ENCODE data around the gene ITFG1. TPM values are rescaled to one million over a fixed set of nuclear protein-coding genes. Genes with fewer than 3 reads are reported as not detected.
"Not testable (repeated sequence)": the region's sequence is repeated elsewhere in the genome, so short reads cannot be mapped to it uniquely, and the experiment has no call there.

ITFG1 gene
- polyA plus RNA-seq, 4 donors, result 94.0 to 142 (median 104) TPM

DNA sequence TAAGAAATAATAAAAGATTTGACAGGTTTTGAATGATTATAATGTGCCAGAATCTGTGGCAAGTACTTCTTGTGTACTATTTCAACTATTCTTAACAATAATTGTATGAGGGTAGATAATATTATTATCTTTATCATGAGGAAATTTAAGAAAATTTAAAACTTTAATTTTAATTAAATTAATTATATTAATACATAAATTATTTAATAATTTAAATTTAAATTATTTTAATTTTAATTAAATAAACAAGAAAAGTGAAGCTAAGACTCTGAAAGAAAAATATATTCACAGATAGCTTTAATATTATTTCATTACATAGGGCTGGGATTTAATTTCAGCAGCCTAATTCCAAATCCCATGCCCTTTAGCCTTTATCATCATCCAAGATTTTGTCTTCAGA, 285.7 kb downstream of the ITFG1 start:
- DNase-seq (ENCODE audit: low read depth in 4 of 4, low spot score in 2 of 4), result no peak

DNA sequence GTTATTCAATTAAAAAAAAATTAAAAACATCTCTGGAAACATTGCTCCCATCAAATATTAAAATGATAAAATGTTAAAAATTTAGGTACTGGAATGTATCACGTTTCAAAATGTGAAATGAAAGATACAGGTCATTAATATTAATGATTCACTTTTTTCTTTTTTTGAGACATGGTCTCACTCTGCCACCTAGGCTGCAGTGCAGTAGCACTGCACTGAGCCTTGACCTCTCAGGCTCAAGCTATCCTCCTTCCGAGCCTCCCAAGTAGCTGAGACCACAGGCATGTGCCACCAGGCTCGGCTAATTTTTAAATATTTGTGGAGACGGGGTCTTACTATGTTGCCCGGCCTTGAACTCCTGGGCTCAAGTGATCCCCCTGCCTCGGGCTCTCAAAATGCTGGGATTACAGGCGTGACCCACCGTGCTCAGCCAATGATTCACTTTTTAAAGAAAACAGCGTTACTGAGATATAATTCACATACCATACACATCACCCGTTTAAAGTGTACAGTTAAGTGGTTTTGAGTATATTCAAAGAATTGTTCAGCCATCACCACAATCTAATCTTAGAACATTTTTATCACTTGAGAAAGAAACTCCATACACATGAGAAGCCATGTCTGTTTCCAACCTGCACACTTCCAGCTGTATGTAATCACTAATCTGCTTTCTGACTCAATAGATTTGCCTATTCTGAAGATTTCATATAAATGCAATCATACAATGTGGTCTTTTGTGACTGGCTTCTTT, 298.0 kb downstream of the ITFG1 start:
- DNase-seq (ENCODE audit: low read depth in 4 of 4, low spot score in 2 of 4), result no peak

DNA sequence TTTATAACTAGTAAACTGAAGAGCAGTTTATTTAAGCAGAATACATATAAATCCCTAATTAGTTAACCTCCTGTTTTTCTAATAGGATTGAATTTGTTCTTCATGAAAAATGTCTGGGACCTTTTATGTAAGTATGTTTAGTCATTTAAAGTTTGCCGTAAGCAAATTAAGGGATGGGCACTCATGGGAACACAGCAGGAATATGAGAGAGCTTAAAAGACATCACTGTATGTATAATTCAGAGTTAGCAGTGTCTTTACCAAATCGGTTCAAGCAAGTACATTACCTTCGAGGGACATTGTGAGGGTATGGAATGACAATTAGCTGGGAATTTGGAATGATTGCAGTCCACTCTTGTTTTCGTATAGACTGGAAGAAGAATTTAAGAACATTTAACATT, 299.4 kb downstream of the ITFG1 start:
- no peak for DNase-seq (ENCODE audit: low read depth in 4 of 4, low spot score in 2 of 4)

DNA sequence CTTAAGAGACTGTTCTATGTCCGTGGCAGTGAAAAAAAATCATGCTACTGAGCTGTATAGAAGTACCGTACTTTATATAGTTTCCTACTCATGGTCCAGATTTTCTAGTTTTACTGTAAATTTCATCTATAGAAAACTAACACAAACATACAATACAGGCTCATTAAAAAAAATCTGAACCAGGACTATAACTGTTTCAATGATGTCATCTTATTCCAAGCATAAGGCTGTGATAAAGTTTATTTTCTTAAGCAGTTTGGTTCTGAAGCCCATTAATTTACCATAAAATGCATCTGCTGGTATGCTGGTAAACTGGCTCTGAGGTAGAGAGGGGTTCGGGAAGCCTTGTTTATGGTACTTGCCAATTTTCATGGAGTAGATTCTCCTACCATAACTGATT, 300.4 kb downstream of the ITFG1 start:
- DNase-seq (ENCODE audit: low read depth in 4 of 4, low spot score in 2 of 4), result no peak

DNA sequence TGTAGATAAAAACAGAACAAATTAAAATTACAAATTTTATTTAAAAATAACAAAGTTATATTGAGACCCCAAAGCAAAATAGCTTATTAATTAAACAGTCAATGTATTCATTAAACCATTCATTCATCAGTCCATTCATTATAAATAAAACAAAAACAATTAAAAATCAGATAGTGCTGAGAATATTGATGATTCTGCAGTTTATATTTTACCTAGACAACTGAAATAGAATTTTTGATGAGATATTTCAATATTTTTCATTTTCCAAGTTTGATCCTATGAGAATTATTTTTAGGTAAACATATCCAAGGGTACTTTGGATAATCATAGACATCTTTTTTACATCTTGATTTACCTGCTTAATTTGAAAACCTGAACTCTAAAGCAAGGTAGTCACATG, 301.9 kb downstream of the ITFG1 start:
- no peak for DNase-seq (ENCODE audit: low read depth in 4 of 4, low spot score in 2 of 4)

DNA sequence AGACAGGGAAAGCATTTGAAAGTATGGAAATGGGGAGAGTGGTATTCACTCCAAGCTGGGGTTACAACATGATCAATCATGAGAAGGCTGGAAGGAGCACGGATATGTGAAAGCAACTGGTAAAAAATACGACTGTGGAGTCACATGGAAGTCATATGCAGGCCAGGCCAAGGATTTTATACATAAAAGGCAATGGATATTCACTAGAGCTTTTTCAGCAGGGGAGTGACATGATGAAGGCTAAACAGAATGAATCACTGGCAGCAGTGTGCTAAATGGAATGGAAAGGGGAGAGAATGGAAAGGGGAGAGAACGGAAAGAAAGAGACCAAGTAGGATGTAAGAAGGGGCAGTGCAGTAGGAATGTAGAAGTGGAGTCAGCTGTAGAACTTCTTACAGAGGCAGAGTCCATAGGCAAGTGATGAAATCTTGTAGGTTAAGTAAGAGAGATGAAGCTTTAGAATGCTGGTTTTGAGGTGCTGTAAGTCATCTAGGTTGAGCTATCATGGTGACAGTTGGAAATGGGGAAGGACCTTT, 304.1 kb downstream of the ITFG1 start:
- DNase-seq (ENCODE audit: low read depth in 4 of 4, low spot score in 2 of 4), result no peak

DNA sequence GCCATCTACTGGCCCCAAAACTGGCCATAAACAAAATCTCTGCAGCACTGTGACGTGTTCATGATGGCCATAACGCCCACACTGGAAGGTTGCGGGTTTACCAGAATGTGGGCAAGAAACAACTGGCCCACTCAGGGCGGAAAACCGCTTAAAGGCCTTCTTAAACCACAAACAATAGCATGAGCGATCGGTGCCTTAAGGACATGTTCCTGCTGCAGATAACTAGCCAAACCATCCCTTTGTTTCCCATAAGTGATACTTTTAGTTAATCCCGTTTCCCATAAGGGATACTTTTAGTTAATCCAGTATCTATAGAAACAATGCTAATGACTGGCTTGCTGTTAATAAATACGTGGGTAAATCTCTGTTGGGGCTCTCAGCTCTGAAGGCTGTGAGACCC, 308.4 kb downstream of the ITFG1 start:
- DNase-seq (ENCODE audit: low read depth in 4 of 4, low spot score in 2 of 4), result not testable (repeated sequence)

DNA sequence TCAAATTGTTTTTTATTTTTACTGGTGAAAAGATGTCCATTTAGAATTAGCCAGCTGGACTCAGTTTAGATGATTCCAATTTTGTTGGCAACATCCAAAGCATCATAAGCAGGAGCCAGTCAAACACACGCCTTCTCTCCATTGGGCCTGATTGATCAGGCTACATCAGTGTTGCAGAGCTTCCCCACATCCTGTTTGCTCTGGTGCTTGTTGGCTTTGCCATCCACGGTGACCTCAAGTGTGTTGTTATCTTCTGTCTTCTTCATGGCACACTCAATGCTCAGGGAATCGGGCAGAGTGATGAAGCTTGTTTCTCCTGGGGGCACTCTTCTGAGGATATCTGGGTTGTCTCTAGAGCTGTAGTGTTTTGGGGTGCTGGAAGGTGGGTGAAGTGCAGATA, 310.8 kb downstream of the ITFG1 start:
- no peak for DNase-seq (ENCODE audit: low read depth in 4 of 4, low spot score in 2 of 4)

DNA sequence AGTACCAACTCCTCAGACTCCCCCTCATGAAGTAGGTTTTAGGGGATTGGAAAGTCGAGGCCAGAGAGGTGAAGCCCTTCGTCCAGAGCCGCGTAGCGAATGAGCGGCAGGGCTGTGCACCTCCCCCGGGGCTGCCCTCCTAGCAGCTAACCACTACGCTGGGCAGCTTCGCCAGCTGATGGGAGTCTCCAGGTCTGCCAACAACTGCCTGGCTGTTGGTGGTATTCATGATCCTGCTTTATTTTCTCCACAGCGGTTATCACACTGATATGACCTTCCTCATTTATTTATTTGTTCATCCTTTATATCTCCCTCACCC, 316.3 kb downstream of the ITFG1 start:
- DNase-seq (ENCODE audit: low read depth in 4 of 4, low spot score in 2 of 4), result no peak

DNA sequence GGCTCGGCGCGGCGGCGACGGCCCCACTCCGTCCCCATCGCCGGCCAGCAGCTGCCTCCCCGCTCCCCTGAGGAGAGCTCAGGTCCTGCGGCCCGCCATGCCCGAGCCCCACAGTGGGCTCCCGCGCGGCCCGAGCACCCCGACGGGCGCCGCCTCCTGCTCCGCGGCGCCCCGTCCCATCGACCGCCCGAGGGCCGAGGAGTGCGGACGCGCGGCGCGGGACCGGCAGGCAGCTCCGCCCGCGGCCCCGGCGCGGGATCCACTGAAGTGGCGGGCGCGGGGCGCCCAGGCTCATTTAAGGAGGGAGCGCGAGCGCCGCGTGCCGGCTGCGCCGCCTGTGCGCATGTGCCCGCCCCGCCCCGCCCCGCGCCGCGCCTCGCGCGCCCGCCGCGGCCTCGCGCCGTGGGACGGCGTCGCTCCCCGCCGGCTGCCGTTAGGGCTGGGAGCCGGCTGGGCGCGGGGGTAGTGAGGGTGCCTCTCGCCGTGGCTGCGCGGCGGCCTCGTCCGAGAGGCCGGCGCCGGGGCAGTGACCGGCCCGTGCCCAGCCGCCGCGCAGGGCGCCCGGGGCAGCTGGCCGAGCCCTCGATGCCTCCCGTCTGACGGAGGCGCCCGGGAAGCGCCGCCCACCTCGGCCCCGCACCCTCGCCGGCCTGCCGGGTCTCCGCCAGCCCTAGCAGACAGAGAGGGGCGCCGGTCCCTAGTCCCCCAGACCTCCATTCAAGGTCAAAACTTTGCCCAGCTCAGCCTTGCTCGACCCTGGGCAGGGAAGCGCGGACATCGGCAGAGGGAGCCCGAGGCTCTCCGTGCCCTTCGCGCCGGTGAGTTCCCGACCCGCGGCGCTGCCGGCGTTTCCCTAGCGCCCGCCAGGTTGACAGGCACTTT, 316.9 kb downstream of the ITFG1 start, which contains the start of gene NETO2:
Gene NETO2 (minus strand): TSS at position 269 of the 882 bp plus-strand sequence. CDS start 333 bp downstream, outside the sequence.
- DNase-seq (ENCODE audit: low read depth in 4 of 4, low spot score in 2 of 4), result peak in 3 of 4 donors; percentile 39 to 58 (median 45)

DNA sequence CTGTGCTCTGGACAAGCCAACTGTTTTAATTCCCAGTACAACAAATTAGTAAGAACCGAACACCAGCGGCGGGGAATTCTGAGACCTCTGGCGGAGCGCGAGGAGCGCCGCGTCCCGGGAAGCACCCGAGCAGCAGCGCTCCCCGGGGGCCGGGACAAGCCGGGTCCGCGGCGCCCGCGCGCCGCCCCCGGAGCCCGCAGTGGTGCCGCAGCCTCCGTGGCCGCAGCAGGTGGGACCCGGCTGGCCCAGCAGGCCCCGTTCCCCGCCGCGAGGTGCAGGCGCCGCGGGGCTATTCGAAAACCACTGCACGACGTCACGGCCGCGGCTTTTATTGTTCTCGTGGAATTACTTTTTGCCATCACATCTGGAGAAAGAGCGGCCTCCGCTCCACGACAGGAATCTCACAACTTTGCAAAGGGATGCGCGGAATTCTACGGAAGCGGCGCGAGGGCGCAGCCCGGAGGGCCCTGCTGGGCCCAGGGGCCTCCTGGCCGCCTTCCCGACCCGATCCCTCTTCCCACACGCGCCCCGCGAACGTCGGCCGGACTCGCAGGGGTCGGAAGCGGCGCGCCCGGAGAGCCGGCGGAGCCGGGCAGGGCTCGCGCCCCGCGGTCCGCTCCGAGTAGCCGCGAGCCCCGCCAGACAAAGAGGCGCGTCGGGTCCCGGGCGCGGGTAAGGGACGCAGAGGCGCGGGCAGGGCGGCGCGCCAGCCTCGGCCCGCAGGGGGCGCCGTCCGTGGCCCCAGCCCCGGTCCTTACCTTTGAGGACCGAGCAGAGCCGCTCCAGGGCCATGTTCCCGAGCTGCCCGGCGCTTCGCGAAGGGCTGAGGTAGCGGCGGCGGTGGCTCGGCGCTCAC, 317.8 kb downstream of the ITFG1 start:
- peak in 3 of 4 donors; percentile 37 to 50 (median 44) for DNase-seq (ENCODE audit: low read depth in 4 of 4, low spot score in 2 of 4)

DNA sequence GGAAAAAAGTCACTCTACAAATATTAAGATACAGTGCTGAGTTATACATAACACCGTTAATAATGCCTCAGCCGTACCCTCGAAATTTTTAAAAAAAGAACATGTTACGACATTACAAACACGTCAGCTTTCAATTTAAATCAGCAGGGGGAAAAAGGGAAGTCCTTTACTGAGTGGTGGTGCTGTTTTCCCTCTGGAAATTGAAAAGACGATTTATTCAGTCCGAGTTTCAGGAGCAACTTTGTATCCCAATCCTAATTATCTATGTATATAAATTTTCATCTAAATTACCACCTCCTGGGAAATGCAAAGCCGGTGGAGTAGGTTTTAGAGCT, 318.4 kb downstream of the ITFG1 start:
- peak in 2 of 4 donors; percentile 10 to 18 for DNase-seq (ENCODE audit: low read depth in 4 of 4, low spot score in 2 of 4)

DNA sequence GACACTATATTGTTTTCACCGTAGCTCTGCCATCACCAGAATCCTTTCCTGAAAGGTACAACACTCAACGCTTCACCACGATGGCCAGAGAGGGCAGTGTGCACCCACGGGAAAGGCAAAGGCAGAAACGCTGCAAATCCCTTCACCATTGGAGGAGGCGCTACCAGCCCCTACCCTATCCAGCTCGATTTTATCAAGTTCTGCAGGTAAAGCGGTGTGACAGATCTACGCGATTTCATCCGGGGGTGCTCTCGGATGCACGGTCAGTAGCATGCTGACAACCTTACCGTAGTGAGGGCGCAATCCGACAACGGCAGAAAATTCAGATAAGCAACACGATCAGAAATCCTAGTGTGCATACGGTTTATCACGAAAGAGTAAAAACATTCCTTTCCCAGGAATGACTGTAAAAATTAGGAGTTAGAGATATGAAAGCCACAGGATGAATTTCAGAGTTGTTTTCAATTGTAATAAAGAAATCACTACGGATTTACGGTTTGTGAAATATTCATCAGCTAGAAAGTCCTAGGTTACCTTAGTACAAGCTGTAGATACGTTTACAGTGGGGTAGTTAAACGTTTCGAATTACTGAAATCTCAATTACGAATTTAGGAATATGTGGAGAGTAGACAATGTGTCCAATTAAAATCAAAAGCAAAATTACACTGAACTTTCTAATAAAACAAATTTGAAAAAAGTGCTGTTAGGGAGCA, 318.9 kb downstream of the ITFG1 start:
- DNase-seq (ENCODE audit: low read depth in 4 of 4, low spot score in 2 of 4), result peak in 3 of 4 donors; percentile 66 to 87 (median 72)

DNA sequence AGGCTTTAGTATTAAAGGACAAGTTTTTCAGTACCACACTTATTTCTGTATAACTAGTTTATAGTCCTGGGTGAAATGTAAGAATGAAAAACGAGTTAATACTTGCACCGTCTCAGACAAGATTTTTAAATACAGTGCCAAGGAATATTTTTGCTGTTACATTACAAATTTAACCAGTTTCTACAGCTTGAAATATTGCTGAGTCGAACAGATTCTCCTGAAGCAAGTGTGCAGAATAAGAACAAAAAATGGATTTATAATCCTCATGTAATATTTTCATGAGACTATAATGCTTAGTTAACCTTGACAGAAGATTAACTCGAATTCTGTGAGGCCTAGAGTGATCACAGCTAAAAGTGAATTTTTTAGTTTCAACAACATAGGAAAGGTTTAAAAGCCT, 320.2 kb downstream of the ITFG1 start:
- DNase-seq (ENCODE audit: low read depth in 4 of 4, low spot score in 2 of 4), result no peak

DNA sequence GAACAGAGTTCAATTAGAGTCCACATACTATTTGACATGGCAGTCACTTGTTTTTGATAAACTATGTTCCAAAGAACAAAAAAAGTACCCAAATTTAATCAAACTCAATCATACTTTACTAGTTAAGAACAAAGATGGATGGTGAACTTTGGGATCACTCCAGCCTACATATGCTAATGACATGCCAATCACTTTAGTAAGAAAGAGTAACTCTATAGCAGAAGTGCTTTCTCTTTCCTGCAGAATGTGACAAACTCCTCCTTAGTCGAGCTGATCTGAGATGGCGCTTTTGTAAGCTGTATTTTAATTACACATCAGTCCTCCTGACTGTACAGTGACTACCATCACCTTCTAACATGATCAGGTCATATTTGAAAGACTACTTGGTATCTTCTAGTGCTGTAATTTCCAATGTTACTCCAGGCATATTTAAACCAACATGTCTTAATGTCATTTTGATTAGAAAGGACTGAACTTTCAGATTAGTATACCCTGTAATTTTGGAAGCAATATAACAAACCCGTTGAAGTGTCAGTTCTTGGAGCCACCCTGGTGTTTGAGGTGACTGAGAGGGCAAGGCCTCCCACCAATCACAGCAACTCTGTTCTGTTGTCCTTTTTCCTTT, 321.2 kb downstream of the ITFG1 start:
- DNase-seq (ENCODE audit: low read depth in 4 of 4, low spot score in 2 of 4), result no peak

DNA sequence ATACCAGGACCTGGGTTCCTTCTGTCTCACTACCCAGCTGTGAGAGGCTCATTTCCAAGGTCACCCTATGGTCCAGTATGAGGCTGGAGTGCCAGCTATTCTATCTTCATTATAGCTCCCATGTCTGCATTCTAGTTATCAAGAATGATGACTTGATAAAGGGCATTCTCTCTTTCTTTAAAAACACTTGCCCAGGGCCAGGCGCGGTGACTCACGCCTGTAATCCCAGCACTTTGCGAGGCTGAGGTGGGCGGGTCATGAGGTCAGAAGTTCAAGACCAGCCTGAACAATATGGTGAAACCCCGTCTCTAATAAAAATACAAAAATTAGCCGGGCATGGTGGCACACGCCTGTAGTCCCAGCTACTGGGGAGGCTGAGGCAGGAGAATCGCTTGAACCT, 322.9 kb downstream of the ITFG1 start:
- not testable (repeated sequence) for DNase-seq (ENCODE audit: low read depth in 4 of 4, low spot score in 2 of 4)

DNA sequence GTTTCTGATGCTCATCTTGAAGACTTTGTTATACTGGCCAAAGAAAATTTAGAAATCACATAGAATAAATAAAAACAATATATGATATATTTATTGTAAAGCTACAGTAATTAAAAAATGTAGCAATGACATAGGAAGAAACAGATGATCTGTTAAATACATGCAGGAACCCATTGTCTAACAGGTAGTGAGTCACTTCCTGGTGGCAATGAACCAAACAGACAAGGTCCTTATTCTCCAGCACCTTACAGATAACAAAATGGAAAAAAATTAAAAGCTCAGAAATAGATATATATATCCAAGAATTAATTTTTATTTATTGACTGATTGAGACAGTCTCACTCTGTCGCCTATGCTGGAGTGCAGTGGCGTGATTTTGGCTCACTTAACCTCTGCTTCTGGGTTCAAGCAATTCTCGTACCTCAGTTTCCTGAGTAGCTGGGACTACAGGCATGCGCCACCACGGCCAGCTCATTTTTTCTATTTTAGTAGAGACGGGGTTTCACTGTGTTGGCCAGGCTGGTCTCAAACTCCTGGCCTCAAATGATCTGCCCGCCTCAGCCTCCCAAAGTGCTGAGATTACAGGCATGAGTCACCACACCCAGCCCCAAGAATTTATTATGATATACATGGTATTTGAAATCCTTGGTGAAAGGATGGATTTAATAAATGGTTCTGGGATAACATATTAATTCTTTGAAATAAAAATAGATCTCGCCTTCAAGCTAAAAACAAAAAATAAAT, 324.6 kb downstream of the ITFG1 start:
- DNase-seq (ENCODE audit: low read depth in 4 of 4, low spot score in 2 of 4), result no peak

DNA sequence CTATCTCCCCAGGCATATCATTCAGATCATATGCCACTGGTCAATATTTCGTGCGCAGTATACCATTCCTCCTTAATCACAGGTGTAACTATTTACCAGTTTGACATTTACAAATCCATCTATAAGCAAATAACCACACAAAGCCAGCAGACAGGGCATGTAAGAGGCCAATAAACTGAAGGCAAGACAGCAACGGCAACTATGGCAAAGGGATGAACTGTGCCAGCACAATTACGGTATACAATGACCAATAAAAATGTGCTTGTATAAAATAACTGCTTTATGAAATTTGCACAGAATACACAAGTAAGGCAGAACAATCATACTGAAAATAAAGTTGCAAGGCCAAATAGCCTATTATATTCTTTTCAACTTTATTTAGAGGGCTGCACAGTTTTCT, 326.3 kb downstream of the ITFG1 start:
- DNase-seq (ENCODE audit: low read depth in 4 of 4, low spot score in 2 of 4), result no peak

DNA sequence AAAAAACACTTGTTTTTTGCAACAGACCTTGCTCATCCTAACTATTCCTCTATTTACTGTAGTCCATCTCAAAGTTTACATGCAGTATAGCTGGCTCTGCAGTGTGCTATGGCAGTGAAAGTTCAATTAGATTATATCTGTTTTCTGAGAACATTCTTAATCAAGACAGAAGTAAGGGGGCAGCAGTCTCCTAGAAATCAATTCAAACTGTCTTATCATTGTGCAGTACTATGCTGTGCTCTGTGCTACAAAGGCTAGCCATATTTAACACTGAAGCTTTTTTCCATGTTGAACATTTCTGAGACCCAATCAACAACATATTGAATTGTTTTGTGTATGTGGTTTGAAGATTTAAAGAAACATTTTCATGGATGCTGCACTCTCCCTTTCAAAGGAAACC, 328.6 kb downstream of the ITFG1 start:
- DNase-seq (ENCODE audit: low read depth in 4 of 4, low spot score in 2 of 4), result no peak
